T-helper 1 cell treated with Interleukin-12 subunit alpha and Interleukin-12 subunit beta and Interleukin-4 antibody, amounts not matched to agents 30 ng/mL and 1 ng/mL, for 36 hours (primary cell): ENCODE measurements around the gene SCARF2. TPM values are rescaled to one million over a fixed set of nuclear protein-coding genes. Genes with fewer than 3 reads are reported as not detected.
"Not testable (repeated sequence)": the region's sequence is repeated elsewhere in the genome, so short reads cannot be mapped to it uniquely, and the experiment has no call there.

Source experiments
- intact Hi-C: fragments of 100-400 bp; cut with micrococcal nuclease; formaldehyde crosslinking; loops from one replicate; pipeline ENCODE4 v1.15.1; 2024
- total RNA-seq: library from RNA; stranded (reverse); gene quantifications from 2 replicates; pipeline ENCODE4 v1.2.3, GENCODE V29; 2022

Gene SCARF2
- total RNA-seq, 1 donor from 2014 or later: 0.86 TPM

DNA sequence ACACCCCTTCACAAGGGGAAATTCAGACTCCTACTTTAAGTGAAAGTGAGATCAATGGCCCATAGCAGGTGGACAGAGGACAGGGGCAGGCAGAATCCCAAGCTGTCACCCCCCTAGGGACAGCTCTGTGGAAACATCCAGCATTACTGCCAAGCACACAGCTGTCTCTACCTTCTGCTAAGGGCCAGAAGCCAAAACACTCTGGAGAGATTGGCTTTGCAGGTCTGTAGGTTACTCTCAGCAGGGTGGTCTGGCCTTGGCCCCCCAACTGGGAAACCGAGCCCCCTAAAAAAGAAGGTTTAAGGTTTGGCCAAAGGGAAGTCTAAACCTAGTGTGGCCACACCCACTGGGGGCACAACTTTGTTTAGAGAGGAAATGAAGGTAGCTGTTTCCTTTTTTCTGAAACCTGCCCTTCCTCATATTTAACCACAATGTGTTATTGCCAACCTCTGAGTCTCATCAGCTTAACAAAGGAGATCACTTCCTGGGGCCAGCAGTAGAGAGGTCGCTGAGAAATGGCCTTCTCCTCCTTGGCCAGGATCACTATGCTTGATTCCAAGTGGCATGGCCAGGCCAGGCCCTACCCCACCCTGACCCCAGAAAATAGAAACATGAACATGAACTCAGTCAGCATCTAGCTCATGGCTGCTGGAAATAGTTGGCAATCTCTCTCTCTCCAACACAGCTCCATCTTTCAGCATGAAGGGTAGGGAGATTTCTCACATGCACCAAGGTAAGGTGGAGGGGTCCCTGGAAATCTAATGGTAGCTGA lies 25.9 kb upstream of the SCARF2 start:
- intact Hi-C loops: loop anchor here (1.0 to 5.0 kb wide), 5 partner anchors 7 to 141 kb away; partner anchors contain the start of genes DGCR6L and MED15

DNA sequence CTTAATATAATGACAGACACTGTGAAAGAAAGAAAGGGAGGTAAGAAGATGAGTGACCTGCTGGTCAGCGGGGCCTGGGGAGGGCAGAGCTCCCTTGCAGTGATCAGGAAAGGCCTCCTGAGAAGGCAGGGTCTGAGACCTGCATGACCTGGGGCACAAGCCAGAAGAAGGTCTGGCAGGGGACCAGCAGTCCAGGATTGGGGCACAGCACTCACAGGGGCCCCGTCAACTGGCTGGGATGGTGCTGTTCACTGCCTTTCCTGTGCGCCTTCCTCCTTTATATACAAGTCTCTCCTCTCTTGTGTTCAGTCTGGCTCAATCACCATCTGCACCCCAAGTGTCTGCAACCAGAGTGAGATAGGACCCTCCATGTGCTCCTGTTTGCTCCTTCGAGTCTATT lies 22.2 kb upstream of the SCARF2 start:
- intact Hi-C loops: loop anchor here (5.0 kb wide), 1 partner anchor 138 kb away; the partner anchor contains the start of gene DGCR6L

DNA sequence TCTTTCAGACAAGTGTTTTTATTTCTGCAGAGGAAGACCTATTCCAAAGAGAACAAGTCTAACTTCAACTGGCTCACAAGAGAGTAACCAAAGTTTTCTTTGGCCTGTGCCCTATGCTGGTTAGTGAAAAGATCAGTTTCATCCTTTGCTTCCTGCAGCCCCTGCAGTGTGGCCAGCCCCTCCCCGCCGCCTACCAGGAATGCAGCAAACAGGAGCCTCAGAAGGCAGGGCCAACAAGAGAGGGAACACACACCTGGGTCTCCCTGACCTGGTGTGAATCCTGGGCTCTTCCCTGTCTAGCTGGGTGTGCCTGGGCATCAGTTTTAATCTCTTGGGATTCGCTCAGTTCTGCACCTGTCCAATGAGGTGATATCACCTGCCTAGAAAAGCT lies 21.5 kb upstream of the SCARF2 start:
- intact Hi-C loops: no loop called here

DNA sequence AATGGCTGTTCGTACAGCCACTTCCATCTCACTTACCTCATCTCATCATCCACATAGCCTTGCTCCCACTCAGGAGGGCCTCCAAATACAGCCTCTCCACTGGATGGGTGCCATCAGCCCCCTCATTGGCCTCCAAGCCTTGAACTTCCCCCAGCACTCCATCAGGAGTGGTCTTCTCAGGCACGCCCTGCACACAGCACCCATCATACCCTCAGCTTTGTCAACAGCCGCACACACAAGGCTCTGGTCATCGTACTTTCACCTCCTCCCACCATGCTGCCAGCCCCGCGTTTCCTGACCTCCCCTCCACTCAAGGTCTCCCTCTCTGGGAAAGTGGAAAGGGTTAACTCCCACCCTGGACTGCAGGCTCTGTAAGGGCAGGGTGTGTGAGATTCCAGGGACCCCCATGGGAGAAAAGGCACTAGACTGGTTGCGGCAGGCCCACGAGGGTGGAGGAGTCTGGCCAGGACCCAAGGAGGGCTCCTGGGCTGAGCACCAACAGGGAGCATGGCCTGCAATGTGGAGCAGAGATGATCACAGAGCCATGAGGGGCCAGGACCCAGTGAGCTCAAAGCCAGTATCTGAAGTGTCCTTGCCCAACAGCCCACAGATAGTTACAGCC lies 21.0 kb upstream of the SCARF2 start:
- intact Hi-C loops: no loop called here

DNA sequence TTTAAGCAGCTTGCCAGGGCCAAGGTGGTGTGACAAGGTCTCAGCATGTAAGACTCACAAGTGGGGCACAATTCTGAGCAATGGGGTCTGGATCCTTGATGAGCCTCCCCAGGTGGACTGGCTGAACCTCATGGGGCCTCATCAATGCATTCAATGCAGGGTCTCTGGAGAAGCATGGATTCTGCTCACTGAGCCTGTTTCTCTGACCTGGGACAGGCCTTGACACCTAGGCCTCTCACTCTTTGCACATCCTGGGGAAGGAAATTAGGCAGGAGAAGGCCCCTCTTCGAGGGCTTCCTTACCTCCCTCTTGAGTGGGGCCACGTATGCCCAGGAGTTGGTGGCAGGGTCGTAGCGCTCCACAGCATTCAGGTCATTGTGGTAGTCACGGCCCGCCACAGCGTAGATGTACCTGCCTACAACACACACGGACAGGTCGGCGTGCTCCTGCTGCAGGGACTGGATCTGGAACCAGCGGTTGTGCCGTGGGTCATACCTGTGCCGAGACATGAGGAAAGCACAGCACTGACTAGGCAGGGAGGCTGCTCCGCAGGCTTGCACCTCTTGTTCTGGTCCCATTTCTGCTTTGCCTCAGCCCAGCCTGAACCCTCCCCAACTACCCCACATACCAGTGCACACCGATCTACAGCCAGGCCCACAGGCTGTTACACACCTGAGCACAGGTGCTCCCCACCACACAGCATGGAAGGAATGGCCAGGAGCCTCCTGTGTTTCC lies 20.0 kb upstream of the SCARF2 start:
- intact Hi-C loops: no loop called here

DNA sequence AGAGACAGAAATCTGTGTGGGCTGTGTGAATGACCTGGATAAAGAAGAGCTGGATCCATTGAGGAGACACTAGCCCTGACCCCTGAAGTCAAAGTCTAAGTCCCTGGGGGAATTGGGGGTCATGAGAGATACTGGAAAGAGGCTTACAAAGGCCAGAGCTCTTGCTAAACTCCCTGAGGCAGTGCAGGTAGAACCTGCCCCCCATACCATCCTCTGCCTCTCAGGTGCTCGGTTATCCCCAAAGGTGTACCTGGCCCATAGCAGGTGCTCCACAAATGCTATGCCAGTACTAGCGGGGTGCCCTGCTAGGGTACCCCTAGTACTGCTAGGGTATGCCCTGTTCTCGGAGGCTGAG lies 19.1 kb upstream of the SCARF2 start:
- intact Hi-C loops: loop anchor here (1.0 kb wide), 6 partner anchors 8 to 299 kb away; no protein-coding TSS in a partner anchor

DNA sequence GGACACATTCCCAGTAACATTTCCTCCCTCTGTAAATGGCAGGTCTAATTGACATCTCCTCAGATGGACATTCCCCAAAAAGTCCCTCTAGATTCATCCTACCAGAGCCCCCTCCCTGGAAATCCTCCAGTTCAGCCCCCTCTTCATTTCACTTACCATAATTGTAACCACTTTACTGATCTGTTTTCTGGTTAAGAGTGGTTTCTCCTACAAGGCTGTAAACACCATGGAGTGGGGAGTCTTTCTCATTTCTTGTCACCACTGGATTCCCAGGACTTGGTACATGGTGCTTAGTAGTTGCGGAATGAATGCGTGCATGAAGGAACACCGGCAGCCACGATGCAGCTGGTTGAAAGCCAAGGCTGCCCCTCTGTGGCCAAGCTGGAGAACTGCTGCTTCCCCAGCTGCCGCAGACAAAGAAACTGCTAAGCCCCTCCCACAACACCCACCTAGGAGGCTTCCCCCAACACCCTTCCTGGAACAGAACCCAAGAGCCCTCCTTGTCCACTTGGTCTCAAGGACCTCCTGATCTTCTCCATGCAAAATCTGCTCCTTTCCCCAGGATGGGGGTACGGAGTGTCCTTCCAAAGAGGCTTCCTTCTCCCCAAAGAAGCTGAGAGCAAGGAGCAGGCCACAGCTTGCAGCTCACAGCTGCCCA lies 18.6 kb upstream of the SCARF2 start:
- intact Hi-C loops: loop anchor here (1.0 kb wide), 6 partner anchors 8 to 299 kb away; no protein-coding TSS in a partner anchor

DNA sequence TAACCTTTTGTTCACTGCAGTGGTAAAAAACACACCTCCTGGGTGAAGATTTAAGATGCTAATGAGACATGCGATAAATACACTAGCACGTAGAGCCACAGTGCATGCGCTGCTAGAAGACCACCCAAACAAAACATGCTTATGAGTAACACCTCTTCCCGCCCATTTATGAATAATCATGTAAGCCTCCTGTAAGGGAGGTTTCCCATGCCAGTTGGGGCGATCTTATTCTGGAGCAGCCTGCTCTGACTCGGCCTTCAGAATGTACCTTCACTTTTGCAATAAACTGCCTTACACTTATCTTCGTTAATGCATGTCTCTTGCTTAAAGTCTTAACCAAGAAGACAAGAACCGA lies 18.1 kb upstream of the SCARF2 start:
- intact Hi-C loops: loop anchor here (1.0 kb wide), 6 partner anchors 9 to 298 kb away; no protein-coding TSS in a partner anchor

DNA sequence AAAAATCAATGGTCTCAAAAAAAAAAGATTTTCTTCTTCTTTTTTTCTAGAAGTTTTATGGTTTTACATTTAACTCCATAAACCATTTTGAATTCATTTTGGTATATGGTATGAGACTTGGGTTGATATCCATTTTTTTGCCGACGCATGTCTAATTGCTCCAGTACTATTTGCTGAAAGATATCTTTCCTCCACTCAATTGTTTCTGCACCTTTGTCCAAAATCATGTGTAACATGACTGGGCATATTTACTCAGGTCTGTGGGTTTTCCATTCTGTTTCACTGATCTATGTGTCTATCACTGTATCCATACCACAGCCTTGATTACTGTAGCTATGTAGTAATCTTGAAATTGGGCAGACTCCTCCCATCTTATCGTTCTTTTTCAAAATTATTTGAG lies 15.6 kb upstream of the SCARF2 start:
- intact Hi-C loops: no loop called here

DNA sequence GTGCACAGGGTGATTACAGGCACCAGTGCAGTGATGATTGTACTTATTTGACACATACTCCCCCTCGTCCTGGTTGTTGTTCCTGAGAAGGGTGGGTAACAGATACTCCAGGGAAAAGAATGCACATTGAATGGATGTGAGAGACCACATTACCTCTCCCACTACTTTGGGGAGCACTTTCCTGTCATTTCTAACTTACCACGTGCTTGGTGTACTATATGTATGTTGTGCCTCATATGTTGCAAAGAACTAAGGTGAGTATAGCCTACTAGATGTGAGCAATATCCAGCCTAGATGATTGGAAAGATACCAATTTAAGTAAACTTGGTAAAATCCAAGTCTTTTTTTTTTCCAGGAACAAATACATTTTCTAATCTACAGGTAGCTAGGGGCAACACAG lies 14.3 kb upstream of the SCARF2 start:
- intact Hi-C loops: no loop called here

DNA sequence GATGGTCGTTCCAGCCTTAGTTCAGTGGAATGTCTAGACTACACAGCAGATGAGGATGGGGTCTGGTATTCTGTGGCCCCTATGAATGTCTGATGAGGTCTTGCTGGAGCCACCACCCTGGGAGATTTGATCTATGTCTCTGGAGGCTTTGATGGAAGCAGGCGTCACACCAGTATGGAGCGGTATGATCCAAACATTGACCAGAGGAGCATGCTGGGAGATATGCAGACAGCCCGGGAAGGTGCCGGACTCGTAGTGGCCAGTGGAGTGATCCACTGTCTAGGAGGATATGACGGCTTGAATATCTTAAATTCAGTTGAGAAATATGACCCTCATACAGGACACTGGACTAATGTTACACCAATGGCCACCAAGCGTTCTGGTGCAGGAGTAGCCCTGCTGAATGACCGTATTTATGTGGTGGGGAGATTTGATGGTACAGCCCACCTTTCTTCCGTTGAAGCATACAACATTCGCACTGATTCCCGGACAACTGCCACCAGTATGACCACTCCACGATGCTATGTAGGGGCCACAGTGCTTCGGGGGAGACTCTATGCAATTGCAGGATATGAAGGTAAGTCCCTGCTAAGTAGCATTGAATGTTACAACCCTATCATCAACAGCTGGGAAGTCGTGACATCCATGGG lies 13.6 kb upstream of the SCARF2 start:
- intact Hi-C loops: not testable (repeated sequence)

DNA sequence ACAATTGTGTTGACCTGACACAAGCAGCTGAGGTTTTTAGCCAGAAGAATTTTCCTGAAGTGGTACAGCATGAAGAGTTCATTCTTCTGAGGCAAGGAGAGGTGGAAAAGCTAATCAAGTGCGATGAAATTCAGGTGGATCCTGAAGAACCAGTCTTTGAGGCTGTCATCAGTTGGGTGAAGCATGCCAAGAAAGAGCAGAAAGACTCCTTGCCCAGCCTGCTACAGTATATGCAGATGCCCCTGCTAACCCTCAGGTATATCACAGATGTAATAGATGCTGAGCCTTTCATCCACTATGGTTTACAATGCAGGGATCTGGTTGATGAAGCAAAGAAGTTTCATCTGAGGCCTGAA lies 12.9 kb upstream of the SCARF2 start:
- intact Hi-C loops: no loop called here

DNA sequence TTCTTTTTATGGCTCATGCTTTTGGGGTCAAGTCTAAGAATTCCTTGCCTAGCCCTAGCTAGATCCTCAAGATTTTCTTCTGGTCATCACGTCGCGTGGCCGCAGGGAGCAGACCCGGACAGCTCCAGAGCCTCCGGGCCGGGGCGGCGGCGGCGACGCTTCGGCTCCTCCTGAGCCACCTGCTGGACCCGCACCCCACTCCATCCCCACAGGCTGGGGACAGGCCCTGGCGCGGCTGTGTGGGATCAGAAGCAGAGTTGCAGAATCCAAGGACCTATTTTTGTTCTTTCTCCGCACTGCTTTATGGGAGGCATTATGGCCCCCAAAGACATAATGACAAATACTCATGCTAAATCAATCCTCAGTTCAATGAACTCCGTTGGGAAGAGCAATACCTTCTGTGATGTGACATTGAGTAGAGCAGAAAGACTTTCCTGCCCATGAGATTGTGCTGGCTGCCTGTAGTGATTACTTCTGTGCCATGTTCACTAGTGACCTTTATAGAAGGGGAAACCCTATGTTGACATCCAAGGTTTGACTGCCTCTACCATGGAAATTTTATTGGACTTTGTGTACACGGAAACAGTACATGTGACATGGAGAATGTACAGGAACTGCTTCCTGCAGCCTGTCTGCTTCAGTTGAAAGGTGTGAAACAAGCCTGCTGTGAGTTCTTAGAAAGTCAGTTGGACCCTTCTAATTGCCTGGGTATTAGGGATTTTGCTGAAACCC lies 12.4 kb upstream of the SCARF2 start:
- intact Hi-C loops: no loop called here

DNA sequence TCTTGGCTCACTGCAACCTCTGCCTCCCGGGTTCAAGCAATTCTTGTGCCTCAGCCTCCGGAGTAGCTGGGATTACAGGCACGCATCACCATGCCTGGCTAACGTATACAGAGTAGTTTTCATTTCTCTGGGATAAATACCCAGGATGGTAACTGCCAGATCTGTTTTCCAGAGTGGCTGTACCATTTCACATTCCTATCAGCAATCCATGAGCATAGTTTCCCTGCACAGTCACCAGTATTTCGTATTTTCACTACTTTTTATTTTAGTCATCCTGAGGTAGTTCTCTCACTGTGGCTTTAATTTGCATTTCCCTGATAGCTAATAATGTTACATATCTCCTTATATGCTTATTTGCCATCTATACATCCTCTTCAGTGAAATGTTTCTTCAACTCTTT lies 11.0 kb upstream of the SCARF2 start:
- intact Hi-C loops: no loop called here

DNA sequence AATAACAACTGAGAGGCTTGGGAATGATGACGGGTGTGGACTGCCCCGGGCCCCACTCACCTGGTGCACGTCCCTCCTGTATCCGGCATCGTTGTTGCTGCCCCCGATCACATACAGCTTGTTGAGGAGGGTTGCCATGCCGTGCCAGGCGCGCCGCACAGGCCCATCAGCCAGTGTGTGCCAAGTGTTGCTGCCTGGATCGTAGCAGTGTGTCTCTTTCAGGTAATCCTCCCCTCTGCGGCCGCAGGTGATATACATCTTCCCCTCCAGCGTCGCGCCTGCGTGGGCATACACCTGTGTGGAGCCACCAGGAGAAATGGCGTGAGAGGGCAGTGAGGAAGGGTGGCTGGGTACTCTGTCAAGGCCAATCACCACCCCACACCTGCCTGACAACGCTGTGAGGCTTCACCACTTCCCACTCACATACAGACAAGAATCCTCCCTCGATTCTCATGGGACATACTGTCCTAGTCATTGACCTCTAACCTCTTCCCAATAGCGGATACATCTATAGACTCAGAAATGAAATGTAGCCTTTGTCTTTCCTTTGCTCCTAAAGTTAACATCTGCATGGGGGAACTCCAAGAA lies 8.9 kb upstream of the SCARF2 start:
- intact Hi-C loops: no loop called here

DNA sequence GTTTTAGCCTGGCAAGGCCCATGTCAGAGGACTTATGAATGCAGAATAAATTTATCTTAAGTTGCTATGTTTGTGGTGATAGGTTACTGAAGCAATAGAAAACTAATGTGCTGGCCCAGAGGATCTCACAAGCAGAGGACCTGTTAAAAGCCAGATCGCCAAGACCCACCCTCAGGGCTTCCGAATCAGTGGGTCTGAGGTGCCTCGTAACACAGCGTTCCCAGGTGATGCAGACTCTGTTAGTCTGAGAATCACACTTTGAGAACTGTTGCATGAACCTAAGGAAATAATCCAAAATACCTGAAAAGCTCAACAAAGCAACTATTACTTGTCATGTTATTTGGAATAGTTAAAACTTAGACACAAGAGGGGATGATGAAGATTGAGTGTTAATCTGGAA lies 6.7 kb upstream of the SCARF2 start:
- intact Hi-C loops: no loop called here

DNA sequence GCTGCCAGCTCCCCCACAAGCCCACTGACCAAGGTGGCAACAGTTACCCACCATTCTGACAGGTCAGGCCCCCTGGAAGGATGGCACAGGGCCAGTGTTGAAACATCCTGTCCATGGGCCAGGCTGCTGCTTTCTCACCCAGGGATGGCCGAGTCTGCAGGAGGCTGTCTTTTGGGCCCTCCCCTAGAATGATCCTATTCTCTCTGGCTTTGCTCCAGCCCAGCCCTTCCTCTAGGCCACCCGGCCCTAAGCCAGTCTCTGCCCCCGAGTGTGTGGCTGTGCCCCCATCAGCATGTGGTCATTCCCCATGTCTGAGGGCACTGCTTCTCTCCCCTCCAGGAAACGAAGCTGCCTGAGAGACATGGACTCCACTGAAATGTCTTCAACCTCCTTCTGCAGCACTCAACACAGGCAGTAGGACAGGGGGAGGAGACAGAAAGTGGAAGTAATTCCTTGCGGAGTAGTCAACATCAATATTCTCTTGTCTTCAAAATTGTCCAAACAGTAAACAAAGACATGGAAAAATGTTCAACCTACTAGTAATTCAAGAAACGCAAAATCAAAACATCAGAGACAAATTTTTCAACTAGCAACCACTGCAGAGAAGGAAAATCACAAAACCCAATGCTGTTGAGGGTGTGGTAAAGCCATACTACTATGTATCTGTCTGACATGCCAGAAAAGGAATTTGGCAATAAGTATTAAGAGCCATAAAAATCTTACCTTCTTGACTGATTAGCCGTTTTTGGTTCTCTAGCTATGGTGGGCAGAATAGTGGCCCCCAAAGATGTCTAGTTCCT lies 5.1 kb upstream of the SCARF2 start:
- intact Hi-C loops: no loop called here

DNA sequence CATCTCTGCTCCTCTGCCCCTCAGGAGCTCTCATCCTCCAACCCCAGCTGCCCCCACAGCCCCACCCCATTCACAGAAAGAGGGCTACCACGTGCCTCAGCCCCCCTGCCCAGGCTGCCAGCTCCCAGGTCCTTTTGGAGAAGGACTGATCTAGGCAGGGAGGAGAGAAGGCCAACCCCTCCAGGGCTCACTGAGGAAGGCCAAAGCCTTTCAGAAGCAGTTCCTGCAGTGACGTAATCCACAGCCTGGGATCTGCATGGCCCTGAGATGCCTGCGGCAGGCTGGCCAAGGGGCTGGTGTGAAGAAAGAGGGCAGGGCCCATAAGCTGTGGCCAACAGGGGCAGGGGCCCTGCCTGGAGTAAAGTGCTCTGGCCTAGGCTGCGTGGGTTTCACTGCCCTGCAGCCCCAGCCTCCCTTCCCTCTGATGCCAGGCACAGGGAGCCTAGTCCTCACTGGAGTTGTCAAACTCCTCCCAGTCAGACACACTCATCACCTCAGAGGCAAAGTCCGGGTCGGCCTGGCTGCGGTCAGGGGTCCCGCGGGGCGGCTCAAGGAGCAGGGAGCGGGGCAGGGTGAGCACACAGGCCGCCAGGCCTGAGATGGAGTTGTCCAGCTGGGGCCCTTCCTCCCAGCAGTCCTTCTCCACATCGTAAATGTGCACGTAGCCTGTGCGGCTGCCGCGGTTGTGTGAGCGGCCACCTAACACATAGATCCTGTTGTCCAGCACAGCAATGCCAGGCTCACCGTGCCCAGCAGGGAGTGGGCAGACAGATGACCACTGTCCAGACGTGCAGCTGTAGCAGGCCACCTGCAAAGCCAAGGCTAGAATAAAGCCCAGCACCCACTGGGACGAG lies 4.2 kb upstream of the SCARF2 start:
- intact Hi-C loops: no loop called here
